ENCODE data around the gene TAF7.

- TF ChIP-seq, protein P1, sequence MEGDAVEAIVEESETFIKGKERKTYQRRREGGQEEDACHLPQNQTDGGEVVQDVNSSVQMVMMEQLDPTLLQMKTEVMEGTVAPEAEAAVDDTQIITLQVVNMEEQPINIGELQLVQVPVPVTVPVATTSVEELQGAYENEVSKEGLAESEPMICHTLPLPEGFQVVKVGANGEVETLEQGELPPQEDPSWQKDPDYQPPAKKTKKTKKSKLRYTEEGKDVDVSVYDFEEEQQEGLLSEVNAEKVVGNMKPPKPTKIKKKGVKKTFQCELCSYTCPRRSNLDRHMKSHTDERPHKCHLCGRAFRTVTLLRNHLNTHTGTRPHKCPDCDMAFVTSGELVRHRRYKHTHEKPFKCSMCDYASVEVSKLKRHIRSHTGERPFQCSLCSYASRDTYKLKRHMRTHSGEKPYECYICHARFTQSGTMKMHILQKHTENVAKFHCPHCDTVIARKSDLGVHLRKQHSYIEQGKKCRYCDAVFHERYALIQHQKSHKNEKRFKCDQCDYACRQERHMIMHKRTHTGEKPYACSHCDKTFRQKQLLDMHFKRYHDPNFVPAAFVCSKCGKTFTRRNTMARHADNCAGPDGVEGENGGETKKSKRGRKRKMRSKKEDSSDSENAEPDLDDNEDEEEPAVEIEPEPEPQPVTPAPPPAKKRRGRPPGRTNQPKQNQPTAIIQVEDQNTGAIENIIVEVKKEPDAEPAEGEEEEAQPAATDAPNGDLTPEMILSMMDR (IDR thresholded peaks at IDR 0.05; ENCODE audit: insufficient read depth, low read length, poor library complexity, severe bottlenecking), result no peak
- TF ChIP-seq EZH2phosphoT487 (conservative IDR thresholded peaks at IDR 0.05; ENCODE audit: low read length), result no peak
Observed at GRCh38 chr5:141355641-141356040, 35.1 kb upstream of the TAF7 start.

Data from SU-DHL-6 (cell line).